ENCODE results near the gene PDILT.
"Not testable (repeated sequence)": the region's sequence is repeated elsewhere in the genome, so short reads cannot be mapped to it uniquely, and the experiment has no call there.

Gene PDILT

GRCh38 chr16:20320178-20320577 lies 84.4 kb downstream of the PDILT start:
- no peak for DNase-seq

- no peak for DNase-seq
Measured at GRCh38 chr16:20319406-20319805, 85.1 kb downstream of the PDILT start.

GRCh38 chr16:20318437-20318836 lies 86.1 kb downstream of the PDILT start:
- DNase-seq, result no peak

- DNase-seq, result no peak
Measured at GRCh38 chr16:20318006-20318405, 86.5 kb downstream of the PDILT start.

GRCh38 chr16:20317117-20317516 lies 87.4 kb downstream of the PDILT start:
- no peak for DNase-seq

- no peak for DNase-seq
Measured at GRCh38 chr16:20316715-20317114, 87.8 kb downstream of the PDILT start.

- DNase-seq, result no peak
Measured at GRCh38 chr16:20315764-20316163, 88.8 kb downstream of the PDILT start.

GRCh38 chr16:20314575-20314974 lies 90.0 kb downstream of the PDILT start:
- DNase-seq, result no peak

- DNase-seq, result no peak
Measured at GRCh38 chr16:20313741-20314140, 90.8 kb downstream of the PDILT start.

- DNase-seq, result not testable (repeated sequence)
Measured at GRCh38 chr16:20312536-20313095, 91.9 kb downstream of the PDILT start.

GRCh38 chr16:20311548-20311947 lies 93.0 kb downstream of the PDILT start:
- DNase-seq, result no peak

GRCh38 chr16:20310421-20311395 lies 93.8 kb downstream of the PDILT start:
- no peak for DNase-seq

- DNase-seq, result no peak
Measured at GRCh38 chr16:20309786-20310185, 94.8 kb downstream of the PDILT start.
